HL-60/S4 treated with retinoic acid at 250 ng/mL for 4 days and 3 days (cell line): ENCODE results near the gene TBCD.
"Not testable (repeated sequence)": the region's sequence is repeated elsewhere in the genome, so short reads cannot be mapped to it uniquely, and the experiment has no call there.

Experiments used
- in situ Hi-C: fragments of 300-500 bp; cut with MboI; formaldehyde crosslinking; loops from 2 replicates; pipeline ENCODE4 v1.7.0; 2022; ENCODE audit warnings: low sequenced_read_pairs

Gene TBCD

DNA sequence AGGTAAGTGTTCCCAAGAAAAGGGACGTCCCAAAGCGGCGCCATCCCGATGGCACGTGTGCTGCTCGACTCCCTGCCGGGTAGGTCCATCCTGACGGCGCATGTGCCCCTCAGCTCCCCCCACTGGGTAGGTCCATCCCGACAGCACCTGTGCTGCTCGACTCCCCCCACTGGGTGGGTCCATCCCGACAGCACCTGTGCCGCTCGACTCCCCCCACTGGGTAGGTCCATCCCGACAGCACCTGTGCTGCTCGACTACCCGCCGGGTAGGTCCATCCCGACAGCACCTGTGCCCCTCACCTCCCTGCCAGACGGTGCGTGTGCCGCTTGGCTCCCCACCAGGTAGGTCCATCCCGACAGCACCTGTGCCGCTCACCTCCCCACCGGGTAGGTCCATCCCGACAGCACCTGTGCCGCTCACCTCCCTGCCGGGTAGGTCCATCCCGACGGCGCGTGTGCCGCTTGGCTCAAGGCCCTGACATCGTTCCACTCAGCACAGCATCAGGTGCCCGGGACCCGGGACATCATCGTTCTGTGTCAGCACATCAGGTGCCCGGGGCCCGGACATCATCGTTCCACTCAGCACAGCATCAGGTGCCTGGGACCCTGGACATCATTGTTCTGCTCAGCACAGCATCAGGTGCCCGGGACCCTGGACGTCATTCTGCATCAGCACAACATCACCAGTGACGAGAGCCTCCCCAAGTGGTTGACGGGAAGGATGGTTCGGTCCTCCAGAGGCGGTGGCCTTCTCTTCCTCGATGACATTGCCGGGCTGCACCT is 22.2 kb upstream of the TBCD start:
- in situ Hi-C loops = no loop called here

DNA sequence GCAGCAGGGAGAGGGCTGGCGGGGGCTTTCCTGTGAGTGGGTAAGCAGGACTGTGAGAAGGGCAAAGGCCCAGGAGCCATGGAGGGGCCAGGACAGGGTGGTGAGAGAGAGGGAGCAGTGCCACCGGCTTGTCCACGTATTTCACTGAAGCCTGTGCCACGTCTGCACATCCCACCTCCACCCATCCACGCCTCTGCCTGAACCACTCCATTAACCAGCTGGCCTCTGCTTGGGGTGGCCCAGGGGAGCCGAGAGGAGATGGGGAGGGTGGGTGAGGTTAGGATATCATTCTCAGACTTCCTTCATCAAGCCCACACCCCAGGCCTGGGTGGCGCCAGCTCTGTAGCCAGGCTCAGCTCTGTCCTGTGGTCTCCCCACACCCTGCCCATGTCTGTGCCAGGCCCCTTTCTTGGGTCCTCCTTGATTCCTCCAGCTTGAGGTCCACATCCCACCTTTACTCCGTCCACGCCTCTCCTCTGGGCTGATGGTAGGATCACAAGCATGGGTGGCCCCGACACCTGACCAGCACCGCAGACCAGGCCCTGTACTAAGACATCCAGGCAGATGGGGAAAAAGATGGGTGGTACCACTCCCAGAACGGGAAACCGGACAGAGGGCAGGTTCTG is 19.6 kb upstream of the TBCD start:
- in situ Hi-C loops = no loop called here

DNA sequence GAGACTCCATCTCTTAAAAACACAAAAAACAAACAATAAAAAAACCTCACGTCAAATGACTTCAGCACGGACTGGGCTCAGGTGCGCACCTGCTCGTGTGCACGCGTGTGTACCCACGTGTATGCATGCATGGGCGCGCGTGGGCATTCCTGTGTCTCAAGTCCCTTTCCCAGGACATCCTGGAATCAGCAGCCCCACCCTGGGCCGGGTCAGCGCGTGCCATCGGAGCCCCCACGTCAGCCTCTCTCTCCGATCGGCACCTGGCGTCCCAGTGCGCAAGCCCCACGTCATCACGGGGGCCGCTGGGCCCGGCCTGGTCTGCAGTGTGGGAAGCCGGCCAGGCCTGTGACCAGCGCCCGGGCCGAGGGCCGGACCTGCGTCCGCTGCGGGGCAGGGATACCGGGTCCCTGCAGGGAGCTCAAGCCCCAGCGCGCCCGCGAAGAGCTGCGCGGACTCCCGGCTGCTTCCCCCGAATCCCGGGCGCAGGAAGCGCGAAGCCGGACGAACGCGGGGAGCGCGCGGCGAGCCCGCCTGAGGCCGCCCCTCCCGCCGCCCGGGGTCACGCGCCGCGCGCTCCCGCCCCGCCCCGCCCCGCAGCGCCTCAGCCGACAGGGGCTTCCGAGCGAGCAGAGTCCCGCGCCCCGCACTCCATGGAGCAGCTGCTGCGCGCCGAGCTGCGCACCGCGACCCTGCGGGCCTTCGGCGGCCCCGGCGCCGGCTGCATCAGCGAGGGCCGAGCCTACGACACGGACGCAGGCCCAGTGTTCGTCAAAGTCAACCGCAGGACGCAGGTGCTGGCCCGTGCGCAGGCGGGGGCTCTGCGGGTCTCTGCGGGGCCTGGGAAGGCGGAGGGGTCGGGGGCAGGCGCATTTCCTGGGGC is 16.6 kb upstream of the TBCD start, which contains the start of gene FN3K:
Gene FN3K (plus strand): TSS at position 629 of the 880 bp plus-strand sequence. CDS start 22 bp downstream, at position 651.
- in situ Hi-C loops = no loop called here

DNA sequence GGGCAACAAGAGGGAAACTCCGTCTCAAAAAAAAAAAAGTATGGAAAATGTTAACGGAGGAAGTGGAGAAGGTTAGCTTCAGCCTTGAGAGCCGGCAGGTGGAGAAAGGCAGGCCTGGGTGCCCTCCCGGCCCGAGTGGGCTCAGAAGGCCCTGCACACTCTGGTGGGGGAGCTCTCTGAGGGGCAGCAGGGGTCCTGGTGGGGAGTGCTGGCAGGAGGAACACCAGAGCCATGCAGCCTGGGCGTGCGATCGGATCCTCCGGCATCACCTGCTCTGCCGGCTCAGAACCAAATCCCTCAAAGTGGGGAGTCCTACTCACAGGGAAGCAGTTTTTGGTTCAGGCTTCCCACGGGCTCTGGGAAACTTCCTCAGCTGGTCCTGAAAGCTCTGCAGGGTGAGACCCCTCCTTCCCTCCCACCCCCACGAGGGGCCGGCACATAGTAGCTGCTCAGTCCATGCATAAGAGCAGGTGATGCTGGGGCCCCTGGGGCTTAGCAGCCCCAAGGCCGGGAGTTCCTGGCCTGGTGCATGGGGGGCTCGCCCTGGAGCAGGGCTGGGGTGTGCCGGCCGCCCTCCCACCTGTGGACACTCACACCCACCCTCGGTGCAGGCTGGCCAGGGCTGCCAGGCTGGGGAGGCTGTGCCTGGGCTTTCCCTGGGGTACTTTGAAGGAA is 15.2 kb upstream of the TBCD start:
- in situ Hi-C loops = no loop called here

DNA sequence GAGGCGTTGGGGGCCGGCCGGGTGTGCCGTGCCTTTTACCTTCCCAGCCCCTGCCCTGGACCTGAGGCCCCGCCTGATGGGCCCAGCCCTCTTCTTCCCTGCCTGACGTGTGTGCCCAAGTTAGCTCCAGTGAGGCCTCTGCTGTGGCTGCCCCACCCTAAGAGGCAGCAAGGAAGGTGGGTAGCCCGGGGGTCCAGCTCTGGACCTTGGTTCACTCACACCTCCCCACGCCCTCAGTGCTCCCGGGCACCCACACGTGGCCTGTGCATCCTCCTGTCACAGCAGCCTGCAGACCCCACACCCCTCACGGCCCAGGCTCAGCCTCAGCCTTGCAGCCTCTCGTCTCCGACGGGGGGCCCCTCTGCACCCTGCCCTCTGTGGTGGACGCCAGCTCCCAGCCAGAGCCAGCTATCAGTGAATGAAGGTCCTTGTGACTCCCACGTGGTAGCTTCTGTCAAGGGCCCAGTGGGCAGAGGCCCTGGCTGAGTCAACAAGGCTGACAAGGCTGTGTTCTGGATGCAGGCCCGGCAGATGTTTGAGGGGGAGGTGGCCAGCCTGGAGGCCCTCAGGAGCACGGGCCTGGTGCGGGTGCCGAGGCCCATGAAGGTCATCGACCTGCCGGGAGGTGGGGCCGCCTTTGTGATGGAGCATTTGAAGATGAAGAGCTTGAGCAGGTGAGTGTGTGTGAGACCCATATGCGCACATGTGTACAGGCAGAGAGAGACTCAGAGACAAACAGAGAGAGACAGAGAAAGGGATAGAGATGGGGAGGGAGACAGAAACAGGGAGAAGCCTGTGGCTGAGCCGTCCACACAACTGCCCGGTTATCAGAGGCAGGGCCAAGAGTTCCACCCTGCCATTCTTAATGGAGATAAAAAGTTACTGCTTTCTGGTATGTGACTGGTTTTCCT is 13.6 kb upstream of the TBCD start:
- in situ Hi-C loops = no loop called here

DNA sequence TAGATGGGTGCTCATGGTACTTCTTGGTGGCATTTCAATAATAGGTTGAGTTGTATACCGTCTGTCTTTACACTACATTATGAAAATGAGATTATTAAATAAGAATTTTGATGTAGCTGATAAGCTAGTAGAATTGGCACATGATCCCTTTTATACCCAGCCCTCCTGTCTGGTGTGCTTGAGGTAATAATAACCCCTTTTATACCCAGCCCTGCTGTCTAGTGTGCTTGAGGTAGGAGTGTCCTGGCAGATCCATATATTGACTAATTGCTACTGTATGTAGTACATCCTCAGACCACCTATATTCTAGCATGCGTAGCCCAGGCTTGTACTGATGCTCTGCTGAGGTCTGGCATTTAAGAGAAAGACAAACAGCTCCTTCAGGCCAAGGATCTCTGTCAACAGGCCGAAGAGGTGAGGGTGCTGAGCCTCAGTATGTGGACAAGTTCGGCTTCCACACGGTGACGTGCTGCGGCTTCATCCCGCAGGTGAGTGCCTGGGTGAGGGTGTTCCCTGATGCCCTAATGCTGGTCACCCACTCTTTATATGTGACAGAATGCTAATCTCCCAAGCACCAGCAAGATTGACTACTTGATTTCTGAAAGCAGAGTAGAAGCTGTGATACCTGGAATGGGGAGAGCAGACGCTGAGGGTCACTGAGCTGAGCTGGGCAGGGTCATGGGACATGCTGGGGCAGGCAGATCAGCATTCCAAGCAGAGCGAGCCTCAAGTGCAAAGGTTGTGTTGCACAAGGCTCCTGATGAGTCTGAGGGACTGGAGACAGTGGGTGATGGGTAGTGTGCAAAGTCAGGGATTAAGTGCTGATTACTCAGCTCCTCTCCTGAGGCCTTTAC is 10.7 kb upstream of the TBCD start:
- in situ Hi-C loops = no loop called here

DNA sequence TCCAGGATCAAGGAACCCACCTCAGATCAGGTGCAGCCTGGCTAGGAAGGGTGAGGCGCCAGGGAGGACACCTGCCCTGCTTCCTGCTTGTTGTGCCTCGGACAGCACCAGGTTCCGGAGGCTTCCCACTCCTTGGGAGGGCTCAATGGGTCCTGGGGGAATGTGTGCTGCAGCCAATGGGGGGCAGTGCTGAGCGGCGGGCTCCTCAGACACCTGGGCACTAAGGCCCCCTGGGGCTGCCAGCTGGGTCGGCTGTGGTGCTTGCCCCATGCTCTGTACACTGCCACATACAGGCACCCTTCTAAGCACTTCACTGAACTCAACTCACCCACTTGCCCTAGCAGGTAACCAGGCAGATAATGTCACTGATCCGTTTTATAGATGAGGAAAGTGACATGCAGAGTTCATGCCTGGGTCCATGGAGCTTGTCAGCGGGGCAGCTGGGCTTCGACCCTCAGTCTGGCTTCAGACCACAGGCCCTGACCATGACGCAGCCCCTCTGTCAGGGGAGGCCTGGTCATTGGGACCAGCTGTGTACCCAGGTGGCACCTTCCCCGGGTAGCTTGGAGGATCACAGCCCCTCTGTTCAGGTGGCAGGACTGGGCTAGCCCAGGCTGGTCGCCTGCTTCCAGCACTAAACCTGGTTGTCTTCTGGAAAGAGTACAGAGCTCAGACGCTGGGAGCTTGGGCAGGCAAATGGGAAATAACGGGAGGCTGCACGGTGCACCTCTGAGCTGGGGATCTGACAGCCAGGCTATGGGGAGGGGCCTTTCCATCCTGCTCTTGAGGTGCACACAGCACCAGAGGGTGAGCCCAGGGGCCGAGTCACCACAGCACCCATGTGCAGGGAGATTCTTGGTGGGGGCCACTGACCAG is 8.3 kb upstream of the TBCD start:
- in situ Hi-C loops = no loop called here

DNA sequence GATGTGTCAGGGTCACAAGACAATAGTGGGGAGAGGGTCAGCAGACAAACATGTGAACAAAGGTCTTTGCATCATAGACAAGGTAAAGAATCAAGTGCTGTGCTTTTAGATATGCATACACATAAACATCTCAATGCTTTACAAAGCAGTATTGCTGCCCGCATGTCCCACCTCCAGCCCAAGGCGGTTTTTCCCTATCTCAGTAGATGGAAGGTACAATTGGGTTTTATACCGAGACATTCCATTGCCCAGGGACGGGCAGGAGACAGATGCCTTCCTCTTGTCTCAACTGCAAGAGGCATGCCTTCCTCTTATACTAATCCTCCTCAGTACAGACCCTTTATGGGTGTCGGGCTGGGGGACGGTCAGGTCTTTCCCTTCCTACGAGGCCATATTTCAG is 7.1 kb upstream of the TBCD start:
- in situ Hi-C loops = not testable (repeated sequence)

DNA sequence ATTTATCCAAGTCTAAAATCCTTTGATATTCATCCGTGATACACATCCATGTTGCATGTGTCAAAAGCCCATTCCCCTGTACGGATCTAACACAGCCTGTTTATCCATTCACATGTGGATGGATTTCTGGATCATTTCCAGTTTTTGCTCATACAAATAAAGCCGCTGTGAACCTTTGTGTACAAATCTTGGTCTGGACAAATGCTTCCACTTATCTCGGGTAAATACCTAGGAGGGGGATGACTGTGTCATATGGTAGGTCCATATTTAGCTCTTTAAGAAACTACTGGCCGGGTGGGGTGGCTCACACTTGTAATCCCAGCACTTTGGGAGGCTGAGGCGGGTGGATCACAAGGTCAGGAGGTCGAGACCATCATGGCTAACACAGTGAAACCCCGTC is 6.3 kb upstream of the TBCD start:
- in situ Hi-C loops = no loop called here

DNA sequence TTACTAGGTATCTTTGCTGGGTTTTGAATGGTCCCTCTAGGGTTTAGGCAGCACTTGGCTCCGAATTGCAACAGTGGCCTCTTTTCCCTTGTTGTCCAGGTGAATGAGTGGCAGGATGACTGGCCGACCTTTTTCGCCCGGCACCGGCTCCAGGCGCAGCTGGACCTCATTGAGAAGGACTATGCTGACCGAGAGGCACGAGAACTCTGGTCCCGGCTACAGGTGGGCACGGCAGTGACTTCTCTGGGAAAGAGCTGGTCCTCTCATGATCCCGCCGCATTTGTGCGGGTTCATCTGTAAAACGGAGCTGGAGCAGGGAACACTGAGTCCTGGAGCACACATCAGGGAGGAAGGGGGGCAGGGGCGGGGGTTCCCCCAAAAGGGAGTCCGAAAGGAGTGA is 3.1 kb upstream of the TBCD start:
- in situ Hi-C loops = no loop called here

DNA sequence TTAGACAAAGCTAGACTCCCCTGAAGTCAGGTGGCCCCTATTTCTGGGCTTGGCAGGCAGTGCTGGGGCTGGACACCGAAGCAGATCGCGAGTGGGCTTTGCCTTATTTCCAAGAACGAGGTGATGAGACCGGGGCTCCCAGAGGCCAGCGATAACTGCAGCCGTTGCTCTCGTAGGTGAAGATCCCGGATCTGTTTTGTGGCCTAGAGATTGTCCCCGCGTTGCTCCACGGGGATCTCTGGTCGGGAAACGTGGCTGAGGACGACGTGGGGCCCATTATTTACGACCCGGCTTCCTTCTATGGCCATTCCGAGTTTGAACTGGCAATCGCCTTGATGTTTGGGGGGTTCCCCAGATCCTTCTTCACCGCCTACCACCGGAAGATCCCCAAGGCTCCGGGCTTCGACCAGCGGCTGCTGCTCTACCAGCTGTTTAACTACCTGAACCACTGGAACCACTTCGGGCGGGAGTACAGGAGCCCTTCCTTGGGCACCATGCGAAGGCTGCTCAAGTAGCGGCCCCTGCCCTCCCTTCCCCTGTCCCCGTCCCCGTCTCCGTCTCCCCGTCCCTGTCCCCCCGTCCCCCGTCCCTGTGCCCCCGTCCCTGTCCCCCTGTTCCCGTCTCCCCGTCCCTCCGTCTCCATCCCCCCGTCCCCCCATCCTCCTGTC is 1.5 kb upstream of the TBCD start:
- in situ Hi-C loops = no loop called here

DNA sequence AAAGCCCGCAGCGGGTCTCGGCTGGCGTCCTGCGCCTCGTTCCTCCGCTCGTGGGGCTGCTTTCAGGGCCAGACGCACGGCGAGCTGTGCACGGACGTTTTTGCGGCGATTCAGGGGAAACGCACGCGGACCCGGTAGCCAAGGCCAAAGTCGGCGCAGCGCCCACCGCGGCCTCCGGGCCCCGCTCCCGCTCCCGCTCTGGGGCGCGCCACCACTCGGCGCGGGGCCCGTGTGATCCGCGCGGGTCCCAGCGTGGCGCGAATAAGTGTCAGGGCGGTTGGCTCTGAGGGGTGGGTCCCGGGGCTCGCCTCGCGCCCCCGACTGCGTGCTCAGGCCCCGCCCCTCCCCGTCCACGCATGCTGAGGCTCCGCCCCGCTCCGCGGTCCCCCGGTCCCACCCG is 694 bp upstream of the TBCD start:
- in situ Hi-C loops = no loop called here

DNA sequence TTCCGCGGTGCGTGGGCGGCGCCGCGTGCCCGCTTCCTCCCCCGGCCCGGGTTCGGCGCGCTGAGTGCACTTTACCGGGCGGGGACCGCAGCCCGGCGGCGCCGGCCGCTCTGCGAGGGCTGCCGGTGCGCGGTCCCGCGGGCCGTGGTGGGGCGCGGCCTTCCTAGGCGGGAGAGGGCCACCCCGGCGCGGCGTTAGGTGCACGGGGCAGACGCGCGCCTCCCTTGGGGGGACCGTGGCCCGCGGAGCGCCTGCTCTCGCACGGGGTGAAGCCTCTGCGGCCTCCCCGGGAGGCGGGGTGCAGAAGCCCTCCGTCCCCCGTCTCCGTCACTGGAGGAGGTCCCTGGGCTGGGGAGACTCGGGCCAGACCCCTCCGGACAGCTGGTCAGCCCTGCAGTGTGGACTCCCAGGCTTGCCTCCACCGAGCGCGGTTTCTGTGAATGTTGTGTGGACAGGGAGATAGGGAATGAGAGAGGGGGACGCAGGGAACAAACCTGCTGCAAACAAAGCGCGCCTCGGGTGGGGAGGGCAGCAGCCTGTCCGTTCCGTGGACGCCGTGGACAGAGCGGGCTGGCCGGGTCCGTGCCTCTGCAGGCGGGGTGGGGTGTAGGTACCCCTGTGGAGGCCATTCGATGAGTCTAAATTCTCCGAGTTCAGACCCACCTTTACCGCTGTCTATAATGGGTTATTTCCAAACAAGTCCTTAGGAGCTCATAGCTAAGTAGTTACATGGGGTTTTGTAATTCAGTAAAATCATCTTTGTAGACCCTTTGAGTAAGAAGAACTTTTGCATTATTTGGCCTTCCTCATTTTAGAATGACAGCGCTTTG is 721 bp downstream of the TBCD start:
- in situ Hi-C loops = no loop called here

DNA sequence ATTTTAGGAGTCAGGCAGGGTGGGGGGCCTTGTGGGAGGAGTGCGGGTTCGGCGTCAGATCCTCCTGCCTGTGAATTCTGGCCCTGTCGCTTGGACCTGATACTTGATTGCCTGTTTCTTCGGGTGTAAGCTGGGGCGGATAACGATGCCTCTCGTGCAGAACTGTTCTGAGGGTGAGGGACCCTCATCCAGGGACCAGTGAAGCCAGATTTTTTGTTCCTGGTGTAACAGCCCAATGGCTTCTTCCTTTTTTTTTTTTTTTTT is 1.3 kb downstream of the TBCD start:
- in situ Hi-C loops = no loop called here

DNA sequence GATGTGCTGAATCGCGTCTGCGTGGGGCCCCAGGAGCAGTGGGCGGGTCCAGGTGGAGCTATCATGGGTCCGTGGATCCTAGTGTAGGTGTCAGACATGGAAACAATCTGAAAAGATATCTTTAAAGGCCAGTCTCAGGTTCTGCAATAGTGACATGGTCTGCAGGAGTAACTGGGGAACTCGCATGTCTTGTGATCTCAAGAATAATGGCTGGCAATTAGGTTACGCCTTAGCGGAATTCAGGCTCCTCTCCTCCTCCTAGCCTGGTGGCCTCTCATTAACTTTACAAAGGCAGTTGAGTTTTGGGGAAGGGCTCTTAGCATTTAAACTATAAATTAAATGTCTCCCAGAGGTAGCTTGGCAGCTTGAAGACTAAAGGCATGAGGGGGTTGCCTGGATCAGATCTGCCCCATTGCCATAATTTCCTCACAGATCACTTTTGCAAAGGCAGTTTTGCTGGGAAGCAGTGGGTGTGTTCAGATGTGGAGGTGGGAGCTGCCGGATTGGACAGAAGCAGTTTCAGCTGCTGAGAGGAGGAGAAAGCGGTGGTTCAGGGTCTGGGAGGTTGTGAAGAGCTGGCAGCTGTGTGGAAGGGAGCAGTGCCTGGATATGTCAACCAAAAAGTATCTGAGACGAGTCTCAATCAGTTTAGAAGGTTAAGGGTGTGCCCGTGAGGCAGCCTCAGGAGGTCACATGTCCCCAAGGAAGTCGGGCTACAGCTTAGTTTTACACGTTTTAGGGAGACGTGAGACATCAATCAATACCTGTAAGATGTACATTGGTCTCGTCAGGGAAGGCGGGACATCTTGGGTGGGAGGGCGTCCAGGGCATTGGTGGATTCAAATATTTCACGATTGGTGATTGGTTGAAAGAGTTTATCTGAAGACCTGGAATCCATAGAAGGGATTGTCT is 2.7 kb downstream of the TBCD start:
- in situ Hi-C loops = no loop called here

DNA sequence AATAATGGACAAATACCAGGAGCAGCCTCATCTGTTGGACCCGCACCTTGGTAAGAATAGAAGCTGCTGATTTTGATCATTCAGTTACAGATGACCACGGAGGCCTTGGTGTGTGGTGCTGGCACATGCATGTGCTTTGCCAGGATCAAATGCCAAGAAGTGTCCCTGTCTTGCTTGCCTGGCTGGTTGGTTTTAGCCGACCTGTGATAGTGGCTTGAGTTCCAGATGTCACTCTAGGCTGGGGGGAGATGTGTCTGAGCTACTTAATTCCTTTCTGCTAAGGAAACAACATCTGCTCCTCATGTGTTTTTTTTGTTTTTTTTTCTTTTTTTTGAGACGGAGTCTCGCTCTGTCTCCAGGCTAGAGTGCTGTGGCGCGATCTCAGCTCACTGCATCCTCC is 4.3 kb downstream of the TBCD start:
- in situ Hi-C loops = no loop called here
